Astrocyte (in vitro differentiated cells and primary cell): Measurements from ENCODE around the gene PUS10. TPM values are rescaled to one million over a fixed set of nuclear protein-coding genes. Genes with fewer than 3 reads are reported as not detected.

Source experiments
- total RNA-seq: library from RNA; stranded (reverse); gene quantifications from 2 replicates; pipeline ENCODE4 v1.2.1, GENCODE V29; 2021

The PUS10 gene
- total RNA-seq, 1 donor from 2014 or later: 7.7 TPM

Other genes with a start within 250 kb of the PUS10 start
- gene REL, start 136.7 kb downstream of the PUS10 start, total RNA-seq: 6.1 and 6.5 TPM in 2 replicates
- 27.8 and 28.8 TPM in 2 replicates for gene PEX13, start 535 bp downstream of the PUS10 start, total RNA-seq
- 13.7 and 14.0 TPM in 2 replicates for gene SANBR, start 47.6 kb upstream of the PUS10 start, total RNA-seq
- 9.0 and 11.5 TPM in 2 replicates for gene C2orf74, start 143.9 kb upstream of the PUS10 start, total RNA-seq